GM19328 (cell line): Measurements from ENCODE around the gene RAPGEF5.

ENCODE experiments used
- ATAC-seq: cut with Tn5 transposase; IDR thresholded peaks from one replicate; pipeline ENCODE4 v1.9.1; 2021; ENCODE audit warnings: mild to moderate bottlenecking, moderate library complexity; ENCODE audit not compliant: unreplicated experiment

Gene RAPGEF5

GRCh38 chr7:22270371-22270770, 86.6 kb downstream of the RAPGEF5 start:
- ATAC-seq: no peak

GRCh38 chr7:22269963-22270362, 87.0 kb downstream of the RAPGEF5 start:
- no peak for ATAC-seq

- ATAC-seq: no peak
Measured at GRCh38 chr7:22268884-22269421, 88.0 kb downstream of the RAPGEF5 start.

GRCh38 chr7:22267930-22268615, 88.9 kb downstream of the RAPGEF5 start:
- no peak for ATAC-seq

- ATAC-seq: no peak
Measured at GRCh38 chr7:22262538-22262937, 94.4 kb downstream of the RAPGEF5 start.

- no peak for ATAC-seq
Measured at GRCh38 chr7:22256541-22257096, 100.3 kb downstream of the RAPGEF5 start.

- no peak for ATAC-seq
Measured at GRCh38 chr7:22255834-22256233, 101.1 kb downstream of the RAPGEF5 start.

- ATAC-seq: no peak
Measured at GRCh38 chr7:22255342-22255741, 101.6 kb downstream of the RAPGEF5 start.

GRCh38 chr7:22252936-22253536, 103.9 kb downstream of the RAPGEF5 start:
- no peak for ATAC-seq

GRCh38 chr7:22252016-22252415, 104.9 kb downstream of the RAPGEF5 start:
- no peak for ATAC-seq

- no peak for ATAC-seq
Measured at GRCh38 chr7:22251281-22251680, 105.7 kb downstream of the RAPGEF5 start.

- ATAC-seq: no peak
Measured at GRCh38 chr7:22250390-22250789, 106.6 kb downstream of the RAPGEF5 start.

GRCh38 chr7:22248111-22248809, 108.7 kb downstream of the RAPGEF5 start:
- ATAC-seq: no peak

GRCh38 chr7:22241805-22242390, 115.1 kb downstream of the RAPGEF5 start:
- no peak for ATAC-seq

GRCh38 chr7:22240904-22241571, 115.9 kb downstream of the RAPGEF5 start:
- ATAC-seq: no peak

- ATAC-seq: no peak
Measured at GRCh38 chr7:22238354-22239311, 118.3 kb downstream of the RAPGEF5 start.

GRCh38 chr7:22235134-22235533, 121.8 kb downstream of the RAPGEF5 start:
- no peak for ATAC-seq

GRCh38 chr7:22234227-22234626, 122.7 kb downstream of the RAPGEF5 start:
- ATAC-seq: no peak

- no peak for ATAC-seq
Measured at GRCh38 chr7:22231806-22232205, 125.1 kb downstream of the RAPGEF5 start.
